Measurements from ENCODE around the gene TACC2.
"Not testable (repeated sequence)": the region's sequence is repeated elsewhere in the genome, so short reads cannot be mapped to it uniquely, and the experiment has no call there.

TACC2 gene

DNA sequence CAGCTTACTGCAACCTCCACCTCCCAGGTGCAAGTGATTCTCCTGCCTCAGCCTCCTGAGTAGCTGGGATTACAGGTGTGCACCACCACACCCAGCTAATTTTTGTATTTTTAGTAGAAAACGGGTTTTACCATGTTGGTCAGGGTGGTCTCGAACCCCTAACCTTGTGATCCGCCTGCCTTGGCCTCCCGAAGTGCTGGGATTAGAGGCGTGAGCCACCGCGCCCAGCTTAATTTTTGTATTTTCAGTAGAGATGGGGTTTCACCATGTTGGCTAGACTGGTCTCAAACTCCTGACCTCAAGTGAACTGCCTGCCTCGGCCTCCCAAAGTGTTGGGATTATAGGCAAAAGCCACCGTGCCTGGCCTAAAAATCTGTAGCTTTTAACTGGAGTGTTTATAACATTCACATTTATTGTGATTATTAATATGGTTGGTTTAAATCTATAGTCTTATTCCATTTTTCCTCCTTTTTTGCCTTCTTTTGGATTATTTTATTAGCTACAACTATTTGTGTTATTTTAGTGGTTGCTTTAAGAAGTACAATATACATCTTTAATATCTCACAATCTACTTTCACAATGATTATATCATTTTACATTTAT is 77.5 kb downstream of the TACC2 start:
- not testable (repeated sequence) for DNase-seq

DNA sequence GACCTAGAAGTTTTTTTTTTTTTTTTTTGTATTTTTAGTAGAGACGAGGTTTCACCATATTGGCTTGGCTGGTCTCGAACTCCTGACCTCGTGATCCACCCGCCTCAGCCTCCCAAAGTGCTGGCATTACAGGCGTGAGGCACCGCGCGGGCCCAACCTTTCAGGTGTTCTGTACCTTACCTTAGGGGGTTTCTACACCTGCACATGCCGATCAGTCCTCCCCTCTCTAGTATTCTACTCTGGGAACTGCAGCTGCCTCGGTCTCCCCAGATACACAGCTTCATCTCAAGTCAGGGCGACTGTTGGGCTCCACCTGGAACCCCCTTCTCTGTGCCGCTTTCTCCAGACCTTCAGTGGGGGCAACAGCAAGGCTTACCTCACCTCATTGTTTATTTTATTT is 79.9 kb downstream of the TACC2 start:
- DNase-seq: no peak

DNA sequence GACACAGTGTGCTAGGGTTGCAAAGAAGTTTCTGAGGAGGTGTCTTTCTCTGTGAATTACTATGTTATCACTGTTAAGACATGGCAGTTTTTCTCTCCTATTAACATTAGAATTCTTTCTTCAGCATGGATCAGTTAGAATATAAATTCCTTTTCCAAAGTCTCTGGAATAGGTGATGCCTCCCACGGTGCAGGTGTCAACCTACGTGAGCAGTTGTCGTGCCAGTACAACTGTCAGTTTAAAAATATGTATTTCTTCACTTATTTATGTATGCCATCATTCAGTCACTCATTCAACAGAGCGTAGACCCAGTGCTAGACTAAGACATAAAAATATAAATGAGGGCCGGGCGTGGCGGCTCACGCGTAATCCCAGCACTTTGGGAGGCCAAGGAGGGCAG is 83.5 kb downstream of the TACC2 start:
- DNase-seq: no peak

DNA sequence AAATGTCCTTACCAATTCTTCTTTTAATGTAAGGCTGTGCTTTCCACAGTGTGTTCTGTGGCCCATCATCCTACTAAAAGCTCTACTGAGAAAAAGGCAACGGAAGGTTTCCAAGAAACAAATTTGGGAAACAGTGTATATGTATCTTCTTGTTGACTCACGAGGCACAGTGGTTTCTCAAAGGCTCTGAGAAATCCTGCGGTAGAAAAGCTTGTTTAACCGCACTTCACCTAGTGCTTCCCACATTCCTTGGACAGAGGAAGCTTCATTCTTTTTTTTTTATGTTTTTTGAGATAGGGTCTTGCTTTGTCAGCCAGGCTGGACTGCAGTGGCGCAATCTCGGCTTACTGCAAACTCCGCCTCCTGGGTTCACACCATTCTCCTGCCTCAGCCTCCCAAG is 84.5 kb downstream of the TACC2 start:
- no peak for DNase-seq

DNA sequence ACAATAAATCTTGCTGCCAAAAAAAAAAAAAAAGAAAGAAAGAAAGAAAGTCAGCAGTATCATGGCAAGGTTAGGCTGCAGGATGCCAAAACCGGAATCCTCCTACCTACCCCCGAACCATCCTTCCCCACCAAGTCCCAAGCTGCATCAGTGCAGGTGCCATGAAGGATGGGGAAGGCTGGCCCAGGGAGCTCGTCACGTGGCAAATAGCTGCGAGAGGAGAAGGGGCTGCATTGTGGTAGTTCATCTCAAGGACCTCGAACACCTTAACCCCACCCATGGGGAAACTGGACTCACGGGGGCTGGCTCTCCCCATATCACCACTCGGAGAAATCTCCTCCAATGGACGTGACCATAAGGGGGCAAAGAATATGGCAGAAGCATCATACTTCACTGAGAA is 86.2 kb downstream of the TACC2 start:
- no peak for DNase-seq

DNA sequence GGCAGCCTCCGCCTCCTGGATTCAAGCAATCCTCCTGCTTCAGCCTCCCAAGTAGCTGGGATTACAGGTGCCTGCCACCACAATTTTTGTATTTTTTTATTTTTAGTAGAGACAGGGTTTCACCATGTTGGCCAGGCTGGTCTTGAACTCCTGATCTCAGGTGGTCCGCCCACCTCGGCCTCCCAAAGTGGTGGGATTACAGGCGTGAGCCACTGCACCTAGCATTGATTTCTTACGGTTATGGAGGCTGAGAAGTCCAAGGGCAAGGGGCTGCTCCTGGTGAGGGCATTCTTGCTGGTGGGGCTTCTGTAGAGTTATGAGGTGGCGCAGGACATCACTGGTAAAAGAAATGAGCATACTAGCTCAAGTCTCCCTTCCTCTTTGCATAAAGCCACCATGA is 86.9 kb downstream of the TACC2 start:
- DNase-seq: not testable (repeated sequence)

DNA sequence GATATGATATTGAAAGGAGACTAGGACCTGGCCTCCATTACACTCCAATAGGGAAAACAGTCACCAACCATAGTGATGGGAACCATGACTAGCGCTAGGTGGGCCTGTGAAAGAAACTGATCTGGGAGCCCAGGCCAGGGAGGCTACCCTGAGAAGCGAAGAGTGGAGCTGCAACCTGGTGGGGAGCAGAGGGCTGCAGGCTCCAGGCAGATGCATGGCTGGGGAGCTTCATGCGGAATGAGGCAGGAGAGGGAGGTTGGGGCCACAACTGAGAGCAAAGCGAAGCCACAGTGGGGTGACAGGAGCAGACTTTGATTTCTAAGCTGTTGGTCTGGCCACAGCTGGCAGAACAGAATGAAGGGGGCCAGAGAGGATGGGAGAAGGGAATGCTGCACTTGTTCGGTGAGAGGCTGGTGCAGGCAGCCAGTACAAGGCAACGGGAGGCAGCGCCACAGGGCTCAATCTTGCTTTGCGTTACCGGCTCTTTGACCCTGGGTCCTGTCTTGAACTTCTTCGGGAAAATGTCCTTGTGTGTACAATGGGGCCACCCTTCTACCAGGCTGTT is 88.4 kb downstream of the TACC2 start:
- no peak for DNase-seq

DNA sequence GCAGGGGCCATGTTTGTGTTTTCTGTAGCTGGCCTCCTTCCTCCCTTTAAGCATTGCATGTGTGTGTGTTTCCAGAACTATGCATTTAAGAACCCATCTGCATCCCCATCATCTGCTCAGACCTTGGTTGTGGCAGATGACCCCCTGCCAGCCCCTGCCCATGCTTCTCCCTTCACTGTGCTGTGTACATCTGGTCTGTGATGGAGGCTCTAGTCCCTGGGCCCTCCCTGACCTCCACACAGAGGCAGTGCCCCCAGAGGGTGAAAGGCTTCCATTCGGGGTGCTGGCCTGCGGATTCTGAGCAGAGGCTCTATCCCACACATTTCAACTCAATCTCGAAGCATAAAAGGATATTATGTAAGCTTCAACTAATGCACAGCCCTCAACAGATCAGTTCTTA is 89.4 kb downstream of the TACC2 start:
- no peak for DNase-seq

DNA sequence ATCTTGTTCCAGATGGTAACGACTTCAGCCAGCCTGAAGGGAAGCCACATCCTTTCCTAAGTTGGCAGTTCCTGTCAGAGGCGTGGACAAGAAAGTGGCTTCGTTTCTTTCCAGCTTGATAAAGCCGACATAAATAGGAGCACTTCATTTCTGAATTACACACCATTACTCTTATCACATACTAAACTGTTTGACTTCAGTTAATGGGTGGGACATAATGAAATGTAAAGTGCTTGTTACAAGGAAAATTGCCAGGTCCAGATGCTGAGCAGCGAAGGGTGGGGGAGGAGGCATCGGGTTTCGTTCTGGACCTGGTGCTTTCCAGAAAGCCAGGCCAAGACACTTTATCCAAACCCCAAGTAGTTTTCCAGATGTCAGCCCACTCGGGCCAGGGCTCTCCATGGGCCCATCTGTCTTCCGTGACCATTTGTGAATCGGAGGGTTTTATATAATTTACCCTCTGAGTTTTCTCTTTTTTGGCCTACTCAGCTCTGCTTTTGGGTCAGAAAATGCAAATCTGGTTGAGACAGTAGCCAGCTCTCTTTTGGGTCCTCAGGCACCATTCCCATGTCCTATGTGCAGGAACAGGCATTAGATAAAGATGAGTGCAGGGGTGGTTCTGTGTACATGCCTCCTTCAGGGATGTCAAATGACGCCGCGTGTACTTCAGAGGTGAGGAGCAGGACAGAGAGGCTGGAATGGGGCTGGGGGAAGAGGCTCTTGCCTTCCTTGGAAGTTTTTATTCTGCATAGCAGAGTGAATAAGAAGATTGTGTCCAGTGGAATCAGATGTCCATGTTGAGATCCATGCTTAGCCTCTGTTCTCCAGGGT is 90.2 kb downstream of the TACC2 start:
- no peak for DNase-seq

DNA sequence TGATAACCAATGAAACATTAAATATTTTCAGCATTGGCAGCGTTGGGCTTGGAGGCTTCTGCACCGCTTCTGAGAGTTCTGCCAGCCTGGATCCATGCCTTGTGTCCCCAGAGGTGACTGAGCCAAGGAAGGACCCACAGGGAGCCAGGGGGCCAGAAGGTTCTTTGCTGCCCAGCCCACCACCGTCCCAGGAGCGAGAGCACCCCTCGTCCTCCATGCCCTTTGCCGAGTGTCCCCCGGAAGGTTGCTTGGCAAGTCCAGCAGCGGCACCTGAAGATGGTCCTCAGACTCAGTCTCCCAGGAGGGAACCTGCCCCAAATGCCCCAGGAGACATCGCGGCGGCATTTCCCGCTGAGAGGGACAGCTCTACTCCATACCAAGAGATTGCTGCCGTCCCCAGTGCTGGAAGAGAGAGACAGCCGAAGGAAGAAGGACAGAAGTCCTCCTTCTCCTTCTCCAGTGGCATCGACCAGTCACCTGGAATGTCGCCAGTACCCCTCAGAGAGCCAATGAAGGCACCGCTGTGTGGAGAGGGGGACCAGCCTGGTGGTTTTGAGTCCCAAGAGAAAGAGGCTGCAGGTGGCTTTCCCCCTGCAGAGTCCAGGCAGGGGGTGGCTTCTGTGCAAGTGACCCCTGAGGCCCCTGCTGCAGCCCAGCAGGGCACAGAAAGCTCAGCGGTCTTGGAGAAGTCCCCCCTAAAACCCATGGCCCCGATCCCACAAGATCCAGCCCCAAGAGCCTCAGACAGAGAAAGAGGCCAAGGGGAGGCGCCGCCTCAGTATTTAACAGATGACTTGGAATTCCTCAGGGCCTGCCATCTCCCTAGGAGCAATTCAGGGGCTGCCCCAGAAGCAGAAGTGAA is 93.9 kb downstream of the TACC2 start:
- DNase-seq: no peak

DNA sequence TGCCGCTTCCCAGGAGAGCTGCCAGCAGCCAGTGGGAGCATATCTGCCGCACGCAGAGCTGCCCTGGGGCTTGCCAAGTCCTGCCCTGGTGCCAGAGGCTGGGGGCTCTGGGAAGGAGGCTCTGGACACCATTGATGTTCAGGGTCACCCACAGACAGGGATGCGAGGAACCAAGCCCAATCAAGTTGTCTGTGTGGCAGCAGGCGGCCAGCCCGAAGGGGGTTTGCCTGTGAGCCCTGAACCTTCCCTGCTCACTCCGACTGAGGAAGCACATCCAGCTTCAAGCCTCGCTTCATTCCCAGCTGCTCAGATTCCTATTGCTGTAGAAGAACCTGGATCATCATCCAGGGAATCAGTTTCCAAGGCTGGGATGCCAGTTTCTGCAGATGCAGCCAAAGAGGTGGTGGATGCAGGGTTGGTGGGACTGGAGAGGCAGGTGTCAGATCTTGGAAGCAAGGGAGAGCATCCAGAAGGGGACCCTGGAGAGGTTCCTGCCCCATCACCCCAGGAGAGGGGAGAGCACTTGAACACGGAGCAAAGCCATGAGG is 94.6 kb downstream of the TACC2 start:
- DNase-seq: no peak

DNA sequence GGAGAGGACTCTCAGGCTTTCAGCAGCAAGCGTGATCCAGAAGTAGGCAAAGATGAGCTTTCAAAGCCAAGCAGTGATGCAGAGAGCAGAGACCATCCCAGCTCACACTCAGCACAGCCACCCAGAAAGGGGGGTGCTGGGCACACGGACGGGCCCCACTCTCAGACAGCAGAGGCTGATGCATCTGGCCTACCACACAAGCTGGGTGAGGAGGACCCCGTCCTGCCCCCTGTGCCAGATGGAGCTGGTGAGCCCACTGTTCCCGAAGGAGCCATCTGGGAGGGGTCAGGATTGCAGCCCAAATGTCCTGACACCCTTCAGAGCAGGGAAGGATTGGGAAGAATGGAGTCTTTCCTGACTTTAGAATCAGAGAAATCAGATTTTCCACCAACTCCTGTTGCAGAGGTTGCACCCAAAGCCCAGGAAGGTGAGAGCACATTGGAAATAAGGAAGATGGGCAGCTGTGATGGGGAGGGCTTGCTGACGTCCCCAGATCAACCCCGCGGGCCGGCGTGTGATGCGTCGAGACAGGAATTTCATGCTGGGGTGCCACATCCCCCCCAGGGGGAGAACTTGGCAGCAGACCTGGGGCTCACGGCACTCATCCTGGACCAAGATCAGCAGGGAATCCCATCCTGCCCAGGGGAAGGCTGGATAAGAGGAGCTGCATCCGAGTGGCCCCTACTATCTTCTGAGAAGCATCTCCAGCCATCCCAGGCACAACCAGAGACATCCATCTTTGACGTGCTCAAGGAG is 95.5 kb downstream of the TACC2 start:
- no peak for DNase-seq

DNA sequence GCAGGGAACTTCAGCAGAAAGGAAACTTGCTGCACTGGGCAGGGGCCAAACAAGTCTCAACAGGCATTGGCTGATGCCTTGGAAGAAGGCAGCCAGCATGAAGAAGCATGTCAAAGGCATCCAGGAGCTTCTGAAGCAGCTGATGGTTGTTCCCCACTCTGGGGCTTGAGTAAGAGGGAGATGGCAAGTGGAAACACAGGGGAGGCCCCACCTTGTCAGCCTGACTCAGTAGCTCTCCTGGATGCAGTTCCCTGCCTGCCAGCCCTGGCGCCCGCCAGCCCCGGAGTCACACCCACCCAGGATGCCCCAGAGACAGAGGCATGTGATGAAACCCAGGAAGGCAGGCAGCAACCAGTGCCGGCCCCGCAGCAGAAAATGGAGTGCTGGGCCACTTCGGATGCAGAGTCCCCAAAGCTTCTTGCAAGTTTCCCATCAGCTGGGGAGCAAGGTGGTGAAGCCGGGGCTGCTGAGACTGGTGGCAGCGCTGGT is 96.5 kb downstream of the TACC2 start:
- no peak for DNase-seq

DNA sequence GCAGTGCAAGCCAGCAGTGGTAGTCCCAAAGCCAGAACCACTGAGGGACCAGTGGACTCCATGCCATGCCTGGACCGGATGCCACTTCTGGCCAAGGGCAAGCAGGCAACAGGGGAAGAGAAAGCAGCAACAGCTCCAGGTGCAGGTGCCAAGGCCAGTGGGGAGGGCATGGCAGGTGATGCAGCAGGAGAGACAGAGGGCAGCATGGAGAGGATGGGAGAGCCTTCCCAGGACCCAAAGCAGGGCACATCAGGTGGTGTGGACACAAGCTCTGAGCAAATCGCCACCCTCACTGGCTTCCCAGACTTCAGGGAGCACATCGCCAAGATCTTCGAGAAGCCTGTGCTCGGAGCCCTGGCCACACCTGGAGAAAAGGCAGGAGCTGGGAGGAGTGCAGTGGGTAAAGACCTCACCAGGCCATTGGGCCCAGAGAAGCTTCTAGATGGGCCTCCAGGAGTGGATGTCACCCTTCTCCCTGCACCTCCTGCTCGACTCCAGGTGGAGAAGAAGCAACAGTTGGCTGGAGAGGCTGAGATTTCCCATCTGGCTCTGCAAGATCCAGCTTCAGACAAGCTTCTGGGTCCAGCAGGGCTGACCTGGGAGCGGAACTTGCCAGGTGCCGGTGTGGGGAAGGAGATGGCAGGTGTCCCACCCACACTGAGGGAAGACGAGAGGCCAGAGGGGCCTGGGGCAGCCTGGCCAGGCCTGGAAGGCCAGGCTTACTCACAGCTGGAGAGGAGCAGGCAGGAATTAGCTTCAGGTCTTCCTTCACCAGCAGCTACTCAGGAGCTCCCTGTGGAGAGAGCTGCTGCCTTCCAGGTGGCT is 97.7 kb downstream of the TACC2 start:
- no peak for DNase-seq

DNA sequence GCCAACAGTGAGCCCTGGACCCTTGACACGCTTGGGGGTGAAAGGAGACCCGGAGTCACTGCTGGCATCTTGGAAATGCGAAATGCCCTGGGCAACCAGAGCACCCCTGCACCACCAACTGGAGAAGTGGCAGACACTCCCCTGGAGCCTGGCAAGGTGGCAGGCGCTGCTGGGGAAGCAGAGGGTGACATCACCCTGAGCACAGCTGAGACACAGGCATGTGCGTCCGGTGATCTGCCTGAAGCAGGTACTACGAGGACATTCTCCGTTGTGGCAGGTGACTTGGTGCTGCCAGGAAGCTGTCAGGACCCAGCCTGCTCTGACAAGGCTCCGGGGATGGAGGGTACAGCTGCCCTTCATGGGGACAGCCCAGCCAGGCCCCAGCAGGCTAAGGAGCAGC is 98.5 kb downstream of the TACC2 start:
- no peak for DNase-seq

DNA sequence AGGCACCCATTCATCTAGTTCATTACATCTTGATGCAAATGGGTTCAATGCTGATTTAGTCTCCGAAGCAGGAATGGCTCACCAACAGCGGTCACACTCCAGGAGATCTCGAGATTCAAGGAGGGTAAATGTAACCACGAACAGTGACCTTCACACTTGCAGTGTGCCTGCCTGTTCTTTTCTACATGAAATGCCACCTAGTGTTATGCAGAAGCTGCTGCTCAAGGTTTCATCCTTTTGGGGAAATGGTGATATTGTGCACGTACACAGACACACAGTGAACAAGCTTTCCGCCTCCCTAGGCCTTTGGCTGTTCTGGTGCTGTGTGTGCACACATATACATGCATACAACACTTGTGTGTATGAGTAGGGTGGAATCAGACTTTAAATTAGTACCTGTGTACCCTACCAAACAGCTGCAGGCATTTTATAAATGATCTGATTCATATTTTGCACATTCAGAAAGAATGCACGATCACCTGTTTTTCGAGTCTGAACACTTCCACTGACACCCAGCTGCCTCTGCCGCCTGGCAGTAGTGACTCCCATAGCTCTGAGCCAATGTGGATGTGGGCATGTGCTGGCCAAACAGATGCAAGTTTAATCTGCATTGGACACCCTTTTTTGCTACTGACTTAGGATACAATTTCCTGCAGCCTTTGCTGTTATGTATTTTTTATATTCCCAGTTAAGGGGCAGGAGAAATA is 100.5 kb downstream of the TACC2 start:
- no peak for DNase-seq

DNA sequence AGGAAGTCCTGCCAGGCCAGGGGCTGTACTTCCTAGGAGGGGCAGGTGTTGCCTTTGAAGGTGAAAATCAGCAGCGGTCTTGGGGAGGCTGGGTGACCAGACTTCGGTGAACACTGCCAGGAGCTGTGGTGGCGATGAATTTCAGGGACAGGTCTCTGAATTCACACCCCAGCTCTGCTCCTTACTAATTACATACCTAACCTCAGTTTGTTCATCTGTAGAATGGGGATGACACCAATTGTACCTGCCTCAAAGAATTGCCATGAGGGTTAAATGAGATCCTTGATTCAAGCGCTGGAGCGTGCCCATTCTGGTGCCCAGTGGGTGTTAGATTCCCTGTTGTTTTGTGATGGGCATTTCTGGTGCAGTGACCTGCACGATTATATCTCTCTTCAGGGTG is 102.8 kb downstream of the TACC2 start:
- DNase-seq: no peak

DNA sequence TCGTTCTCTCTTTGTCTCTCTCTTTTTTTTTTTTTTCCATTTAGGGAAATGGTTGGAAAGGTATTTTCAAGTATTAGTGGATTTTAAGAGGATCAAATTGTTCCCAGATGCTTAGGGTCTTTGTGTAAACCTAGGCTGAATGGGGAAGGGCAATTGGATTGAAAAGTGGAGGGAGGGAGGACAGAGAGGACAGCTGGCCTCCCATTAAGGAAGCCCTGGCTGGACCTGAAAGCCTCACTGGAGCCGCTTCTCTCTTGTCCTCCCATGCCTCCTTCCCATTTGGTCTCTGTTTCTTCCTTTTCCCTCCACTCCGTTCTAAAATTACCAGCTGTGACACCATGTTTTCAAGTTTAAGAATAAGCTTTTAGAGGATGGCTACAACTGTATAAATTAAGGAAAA is 104.1 kb downstream of the TACC2 start:
- DNase-seq: no peak

DNA sequence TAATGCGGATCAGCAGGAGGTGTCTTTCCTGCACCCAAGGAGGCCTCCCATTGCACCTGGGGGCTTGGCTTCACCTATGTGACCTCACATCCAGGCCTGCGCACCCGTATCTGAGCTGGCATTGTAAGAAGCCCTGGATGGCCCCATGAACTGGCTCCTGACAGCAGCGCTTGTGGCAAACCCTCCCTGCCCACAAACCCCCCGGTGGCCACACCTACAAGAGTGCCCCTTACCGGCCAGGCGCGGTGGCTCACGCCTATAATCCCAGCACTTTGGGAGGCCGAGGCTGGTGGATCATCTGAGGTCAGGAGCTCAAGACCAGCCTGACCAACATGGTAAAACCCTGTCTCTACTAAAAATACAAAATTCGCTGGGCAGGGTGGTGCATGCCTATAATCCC is 107.2 kb downstream of the TACC2 start:
- DNase-seq: not testable (repeated sequence)

DNA sequence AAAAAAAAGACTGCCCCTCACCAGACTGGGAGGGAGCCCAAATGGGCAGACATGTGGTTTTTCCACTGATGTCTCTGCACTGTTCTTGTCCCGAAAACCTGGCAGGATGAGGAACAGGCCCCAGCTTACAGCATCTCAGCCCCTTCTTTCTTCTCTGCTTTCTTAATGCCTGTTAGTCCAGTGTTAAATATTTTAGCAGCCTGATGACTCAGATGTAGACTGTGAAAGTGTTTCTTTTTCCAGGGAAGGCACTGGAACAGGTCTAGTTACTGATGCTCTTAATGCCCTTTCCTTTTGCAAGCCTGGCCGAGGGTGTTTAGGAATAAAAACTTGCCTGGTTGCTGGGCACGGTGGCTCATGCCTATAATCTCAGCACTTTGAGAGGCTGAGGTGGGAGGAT is 107.7 kb downstream of the TACC2 start:
- DNase-seq: no peak

DNA sequence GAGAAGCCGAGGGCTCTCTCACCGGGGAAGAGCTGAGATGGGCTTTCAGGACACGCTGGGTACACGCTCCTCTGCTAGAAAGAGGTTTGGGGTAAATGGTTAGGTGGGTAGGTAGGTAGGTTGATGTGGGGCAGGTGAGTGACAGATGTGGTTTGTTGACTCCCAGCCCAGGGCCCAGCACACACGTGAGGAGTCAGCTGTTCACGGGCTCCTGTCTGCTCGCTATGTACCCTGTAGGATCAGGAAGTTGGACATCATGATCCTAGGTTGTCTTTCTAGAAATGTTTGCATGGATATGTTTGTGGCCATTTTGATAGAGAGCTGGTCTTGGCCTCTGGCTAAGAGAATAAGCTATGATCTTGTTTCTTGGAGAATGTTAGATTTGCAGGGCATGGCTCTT is 109.0 kb downstream of the TACC2 start:
- DNase-seq: no peak
